Retinal pigment epithelial cell (primary cell): ENCODE results near the gene SLC9C1.
A peak's percentile ranks its signal among the peaks of the same experiment; 100 is the strongest.

Experiments
- DNase-seq: peaks from one replicate; pipeline ENCODE4 v3.0.0-alpha.2; 2010; ENCODE audit warnings: low read depth
- H3K4me3 ChIP-seq: 2 replicates; pipeline ENCODE4 v1.5.1; 2011; ENCODE audit warnings: mild to moderate bottlenecking, low read length, control low read depth, moderate library complexity
- TF ChIP-seq, protein P1 (sequence below): conservative IDR thresholded peaks from 2 replicates; pipeline ENCODE4 v1.5.1; 2011; ENCODE audit warnings: low read depth, low read length, control low read depth, inconsistent platforms

The SLC9C1 gene

GRCh38 chr3:112115161-112115739 lies 178.8 kb downstream of the SLC9C1 start:
- H3K4me3 ChIP-seq, result no peak overlapping the region
- TF ChIP-seq, protein P1, sequence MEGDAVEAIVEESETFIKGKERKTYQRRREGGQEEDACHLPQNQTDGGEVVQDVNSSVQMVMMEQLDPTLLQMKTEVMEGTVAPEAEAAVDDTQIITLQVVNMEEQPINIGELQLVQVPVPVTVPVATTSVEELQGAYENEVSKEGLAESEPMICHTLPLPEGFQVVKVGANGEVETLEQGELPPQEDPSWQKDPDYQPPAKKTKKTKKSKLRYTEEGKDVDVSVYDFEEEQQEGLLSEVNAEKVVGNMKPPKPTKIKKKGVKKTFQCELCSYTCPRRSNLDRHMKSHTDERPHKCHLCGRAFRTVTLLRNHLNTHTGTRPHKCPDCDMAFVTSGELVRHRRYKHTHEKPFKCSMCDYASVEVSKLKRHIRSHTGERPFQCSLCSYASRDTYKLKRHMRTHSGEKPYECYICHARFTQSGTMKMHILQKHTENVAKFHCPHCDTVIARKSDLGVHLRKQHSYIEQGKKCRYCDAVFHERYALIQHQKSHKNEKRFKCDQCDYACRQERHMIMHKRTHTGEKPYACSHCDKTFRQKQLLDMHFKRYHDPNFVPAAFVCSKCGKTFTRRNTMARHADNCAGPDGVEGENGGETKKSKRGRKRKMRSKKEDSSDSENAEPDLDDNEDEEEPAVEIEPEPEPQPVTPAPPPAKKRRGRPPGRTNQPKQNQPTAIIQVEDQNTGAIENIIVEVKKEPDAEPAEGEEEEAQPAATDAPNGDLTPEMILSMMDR, result no peak
- DNase-seq, result peak; percentile 49

DNA sequence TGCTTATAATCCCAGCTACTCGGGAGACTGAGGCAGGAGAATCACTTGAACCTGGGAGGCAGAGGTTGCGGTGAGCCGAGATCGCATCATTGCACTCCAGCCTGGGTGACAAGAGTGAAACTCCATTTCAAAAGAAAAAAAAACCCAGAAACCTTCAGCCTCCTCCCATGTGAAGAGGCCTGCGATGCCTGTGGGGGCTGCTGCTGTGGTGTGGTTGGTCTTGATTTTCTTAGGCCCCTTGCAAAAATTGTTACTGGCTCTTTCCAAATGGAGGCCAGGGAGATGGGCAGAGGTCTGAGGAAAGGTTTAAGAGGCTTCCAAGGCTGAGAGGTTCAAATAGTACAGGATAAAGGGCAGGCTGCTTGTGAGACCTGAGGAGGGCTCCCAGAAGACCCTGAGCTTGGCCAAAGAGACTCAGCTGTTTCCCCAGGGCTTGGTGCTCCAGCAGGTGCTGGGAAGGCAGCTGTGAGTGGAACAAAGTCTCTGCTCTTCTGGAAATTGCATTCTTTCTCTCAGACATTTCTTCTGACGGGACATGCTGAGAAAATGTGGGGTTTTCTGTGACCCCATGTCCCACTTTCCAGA lies 179.3 kb downstream of the SLC9C1 start:
- no peak overlapping the region for H3K4me3 ChIP-seq
- TF ChIP-seq, protein P1, result no peak
- DNase-seq, result no peak

DNA sequence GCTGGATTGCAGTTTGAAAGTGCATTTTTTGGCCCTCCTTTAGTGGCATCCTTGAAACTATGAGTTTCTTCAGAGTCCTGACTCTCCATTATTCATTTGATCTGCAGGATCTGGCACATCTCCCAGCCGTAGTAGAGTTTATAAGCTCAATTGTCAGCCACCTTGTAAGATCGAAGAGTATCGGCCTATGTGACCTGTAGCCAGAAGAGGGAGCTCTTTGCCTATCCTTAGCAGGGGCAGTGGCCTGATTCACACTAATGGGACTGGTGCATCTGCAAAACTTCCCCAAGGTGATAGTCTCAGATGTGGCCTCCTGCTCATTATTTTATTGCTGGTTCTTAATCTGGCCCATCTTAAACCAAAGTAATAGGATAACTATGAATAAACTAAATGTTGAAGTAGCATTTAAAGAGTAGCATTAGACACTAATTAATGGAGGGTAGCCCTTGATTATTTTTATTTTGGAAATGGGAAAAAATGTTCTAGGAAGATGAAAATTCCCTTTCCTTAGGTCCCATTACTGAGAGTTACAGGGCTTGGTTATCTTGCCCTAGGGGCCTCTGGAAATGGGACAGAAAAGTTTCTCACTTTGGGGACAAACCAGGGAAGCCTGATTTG lies 182.1 kb downstream of the SLC9C1 start:
- DNase-seq, result no peak
- no peak overlapping the region for H3K4me3 ChIP-seq
- TF ChIP-seq, protein P1, result peak; percentile 91

GRCh38 chr3:112109322-112109721 lies 184.7 kb downstream of the SLC9C1 start:
- no peak overlapping the region for H3K4me3 ChIP-seq
- no peak for DNase-seq
- TF ChIP-seq, protein P1, result no peak

- no peak for DNase-seq
- TF ChIP-seq, protein P1, result no peak
- H3K4me3 ChIP-seq, result no peak overlapping the region
These were observed 189.2 kb downstream of the SLC9C1 start for GRCh38 chr3:112104774-112105173.

- DNase-seq, result no peak
- H3K4me3 ChIP-seq, result no peak overlapping the region
- TF ChIP-seq, protein P1, result no peak
These were observed 192.1 kb downstream of the SLC9C1 start for GRCh38 chr3:112101916-112102315.

- DNase-seq, result peak; percentile 100
- H3K4me3 ChIP-seq, result no peak overlapping the region
- TF ChIP-seq, protein P1, result no peak
These were observed 196.6 kb downstream of the SLC9C1 start for GRCh38 chr3:112097378-112097777.
